GM23338 (cell line): ENCODE results near the gene ARF5. TPM values are rescaled to one million over a fixed set of nuclear protein-coding genes. Genes with fewer than 3 reads are reported as not detected.

Experiments
- ATAC-seq: fragments of 200-7000 bp; cut with Tn5 transposase; 3 replicates; pipeline ENCODE4 v1.9.1; 2020
- DNase-seq: peaks from one replicate; pipeline ENCODE4 v3.0.0-alpha.2; 2015; ENCODE audit warnings: low spot score
- H2AFZ ChIP-seq: fragments of 200-600 bp; sonication (generic); 2 replicates; pipeline ENCODE4 v1.8.0; 2016; ENCODE audit warnings: antibody characterized with exemption, mild to moderate bottlenecking, moderate library complexity
- H3F3A ChIP-seq: fragments of 200-600 bp; sonication (generic); replicated peaks from 2 replicates; pipeline ENCODE4 v1.8.0; 2017; ENCODE audit warnings: antibody characterized with exemption, mixed run types, low read depth
- H3K27ac ChIP-seq: fragments of 200-600 bp; sonication (generic); 2 replicates; pipeline ENCODE4 v1.6.1; 2016; ENCODE audit warnings: low read depth
- H3K27me3 ChIP-seq: fragments of 200-600 bp; sonication (generic); 2 replicates; pipeline ENCODE4 v1.8.0; 2016; ENCODE audit warnings: mild to moderate bottlenecking, mixed run types, moderate library complexity; ENCODE audit not compliant: insufficient read depth
- H3K36me3 ChIP-seq: fragments of 200-600 bp; sonication (generic); 2 replicates; pipeline ENCODE4 v1.8.0; 2016; ENCODE audit warnings: mild to moderate bottlenecking; ENCODE audit not compliant: insufficient read depth
- H3K4me1 ChIP-seq: fragments of 200-600 bp; sonication (generic); 2 replicates; pipeline ENCODE4 v1.8.0; 2016; ENCODE audit warnings: mild to moderate bottlenecking, moderate library complexity; ENCODE audit not compliant: insufficient read depth
- H3K4me2 ChIP-seq: fragments of 200-600 bp; sonication (generic); 2 replicates; pipeline ENCODE4 v1.7.1; 2017; ENCODE audit warnings: mixed run types
- H3K4me3 ChIP-seq: fragments of 200-600 bp; sonication (generic); 2 replicates; pipeline ENCODE4 v1.6.1; 2016; ENCODE audit warnings: mixed run types
- H3K79me2 ChIP-seq: fragments of 200-600 bp; sonication (generic); replicated peaks from 2 replicates; pipeline ENCODE4 v1.8.0; 2017; ENCODE audit warnings: mild to moderate bottlenecking; ENCODE audit not compliant: insufficient read depth
- H3K9me2 ChIP-seq: fragments of 200-600 bp; sonication (generic); 2 replicates; pipeline ENCODE4 v1.8.0; 2017; ENCODE audit not compliant: insufficient read depth
- H4K20me1 ChIP-seq: fragments of 200-600 bp; sonication (generic); replicated peaks from 2 replicates; pipeline ENCODE4 v1.8.0; 2017; ENCODE audit warnings: mild to moderate bottlenecking; ENCODE audit not compliant: insufficient read depth
- H3K27ac Mint-ChIP-seq: 2 replicates; pipeline ENCODE4 v1.8.0; 2020; ENCODE audit warnings: inconsistent platforms, mild to moderate bottlenecking, moderate library complexity, mixed read lengths
- H3K27me3 Mint-ChIP-seq: 3 replicates; pipeline ENCODE4 v1.8.0; 2022; ENCODE audit warnings: low read depth, mild to moderate bottlenecking, moderate library complexity, mixed read lengths, inconsistent platforms; ENCODE audit not compliant: insufficient read depth, poor library complexity
- H3K36me3 Mint-ChIP-seq: 3 replicates; pipeline ENCODE4 v1.8.0; 2021; ENCODE audit warnings: low read depth, mild to moderate bottlenecking, inconsistent platforms, moderate library complexity, mixed read lengths
- H3K4me1 Mint-ChIP-seq: 3 replicates; pipeline ENCODE4 v1.8.0; 2020; ENCODE audit warnings: mild to moderate bottlenecking, inconsistent platforms, mixed read lengths
- H3K4me3 Mint-ChIP-seq: 3 replicates; pipeline ENCODE4 v1.8.0; 2021; ENCODE audit warnings: moderate library complexity, mild to moderate bottlenecking, inconsistent platforms, mixed read lengths
- H3K9me3 Mint-ChIP-seq: 3 replicates; pipeline ENCODE4 v1.8.0; 2020; ENCODE audit warnings: moderate library complexity, mild to moderate bottlenecking, inconsistent platforms, mixed read lengths
- CREB1 ChIP-seq: fragments of 250-450 bp; sonication (Bioruptor Pico); IDR thresholded peaks from 2 replicates; pipeline ENCODE4 v1.5.0; 2020; ENCODE audit warnings: low read depth, mild to moderate bottlenecking, moderate library complexity
- CTCF ChIP-seq, 2 experiments: fragments of 200-600 bp in 1 of 2; sonication (generic) in 1 of 2; conservative IDR thresholded peaks; 2 replicates each; pipeline versions ENCODE4 v1.5.1 to v1.6.1; 2016 to 2017; ENCODE audit warnings: antibody characterized with exemption in 2 of 2, low read depth in 2 of 2, mild to moderate bottlenecking in 2 of 2, moderate library complexity in 1 of 2
- ETS1 ChIP-seq: IDR thresholded peaks from 2 replicates; pipeline ENCODE4 v1.6.1; 2016; ENCODE audit warnings: antibody characterized with exemption
- POLR2AphosphoS5 ChIP-seq: IDR thresholded peaks from 2 replicates; pipeline ENCODE4 v1.6.1; 2016; ENCODE audit warnings: antibody characterized with exemption, low read depth
- REST ChIP-seq: IDR thresholded peaks from one replicate; pipeline ENCODE4 v1.6.1; 2018; ENCODE audit warnings: antibody characterized with exemption; ENCODE audit not compliant: unreplicated experiment
- STAT1 ChIP-seq: IDR thresholded peaks from one replicate; pipeline ENCODE4 v1.6.1; 2016; ENCODE audit warnings: antibody characterized with exemption; ENCODE audit not compliant: unreplicated experiment
- ZNF114 ChIP-seq: fragments of 250-450 bp; sonication (Bioruptor Pico); IDR thresholded peaks from 2 replicates; pipeline ENCODE4 v1.5.0; 2020; ENCODE audit warnings: mild to moderate bottlenecking, moderate library complexity
- ZNF331 ChIP-seq: fragments of 250-450 bp; sonication (Bioruptor Pico); IDR thresholded peaks from 2 replicates; pipeline ENCODE4 v1.5.0; 2020; ENCODE audit warnings: low read depth, mild to moderate bottlenecking, moderate library complexity
- polyA plus RNA-seq: library from polyadenylated mRNA; unstranded; fragments of >200 nt; fragmentation: Nextera tagmentation; extraction: Ambion mirVana; gene quantifications from 2 replicates; pipeline ENCODE4 v1.2.1, GENCODE V29; 2016
- total RNA-seq: library from RNA; depleted of rRNA; stranded (reverse); fragments of >200 nt; shearing (Covaris generic); gene quantifications from 2 replicates; pipeline ENCODE4 v1.2.3, GENCODE V29; 2014

The ARF5 gene
- total and polyA plus RNA-seq, 2 experiments from 2014 or later = 196 to 201 TPM

GRCh38 chr7:127628445-127628844 lies 40.2 kb downstream of the ARF5 start:
- peaks cover 3% of the 10 kb centered on the region for H3K27me3 Mint-ChIP-seq
- TF ChIP-seq POLR2AphosphoS5 = no peak
- no peak for TF ChIP-seq ZNF331 (CRISPR knock-in tag)
- TF ChIP-seq CTCF (conservative IDR thresholded peaks at IDR 0.05; ENCODE audit: low read depth in 2 of 2) = peak; percentile 54 to 72
- no peak for TF ChIP-seq STAT1
- no peak for TF ChIP-seq ZNF114 (CRISPR knock-in tag)
- no peak for TF ChIP-seq CREB1 (CRISPR knock-in tag)
- TF ChIP-seq ETS1 = no peak
- TF ChIP-seq REST = no peak
- no peak overlapping the region for H3K27ac Mint-ChIP-seq
- Histone ChIP-seq H3K4me3 (no peak overlapping the region), H3K9me2 (no peaks in the 10 kb centered on the region), H3K36me3 (no peaks in the 10 kb centered on the region), H2AFZ (peak overlapping the region; percentile 81), H3K79me2 (no peaks in the 10 kb centered on the region), H3K27me3 (no peaks in the 10 kb centered on the region), H3F3A (0 out of 2 replicates have a peak, but pooled peaks cover 4% of the 10 kb centered on the region), H3K4me2 (no peak overlapping the region), H3K4me1 (peaks cover 7% of the 10 kb centered on the region; the same call in 1 of the 2 replicates), H3K27ac (no peak overlapping the region), H4K20me1 (no peaks in the 10 kb centered on the region)
- H3K9me3 Mint-ChIP-seq = no peaks in the 10 kb centered on the region
- ATAC-seq = peak; percentile 86
- H3K36me3 Mint-ChIP-seq = no peaks in the 10 kb centered on the region
- peaks cover 11% of the 10 kb centered on the region for H3K4me1 Mint-ChIP-seq
- DNase-seq = peak; percentile 74
- H3K4me3 Mint-ChIP-seq = no peak overlapping the region
